DMS153 treated with DMSO at 0.1 percent for 48 hours (cell line): ENCODE measurements around the gene PRPF19.
A peak's percentile ranks its signal among the peaks of the same experiment; 100 is the strongest.

Experiments used
- DNase-seq: peaks from one replicate; lab custom pipeline; 2025; ENCODE audit not compliant: unreplicated experiment; lab: John Stamatoyannopoulos, UW

PRPF19 gene

GRCh38 chr11:60845338-60845737 is 61.0 kb downstream of the PRPF19 start:
- no peak for DNase-seq

GRCh38 chr11:60844870-60845221 is 61.5 kb downstream of the PRPF19 start:
- DNase-seq = no peak

GRCh38 chr11:60844045-60844869 is 62.1 kb downstream of the PRPF19 start:
- DNase-seq = no peak

GRCh38 chr11:60842668-60843600 is 63.5 kb downstream of the PRPF19 start:
- no peak for DNase-seq

- peak; percentile 79 for DNase-seq
These were observed 64.4 kb downstream of the PRPF19 start, which contains the start of gene CCDC86 for GRCh38 chr11:60841797-60842667. CCDC86 (plus strand) TSS chr11:60842113; CDS start chr11:60842125, 12 bp downstream.
